Upper lobe of left lung (tissue), 4 donors: ENCODE data around the gene TCEAL8.

ENCODE experiments used
- POLR2AphosphoS5 ChIP-seq, 2 donors: sonication (generic); formaldehyde crosslinking; IDR thresholded peaks; one replicate each; pipeline ENCODE4 v1.5.1; 2017; ENCODE audit warnings: antibody characterized with exemption in 2 of 2
- TF ChIP-seq, protein P1 (sequence below), 6 experiments: fragments of 450-650 bp in 4 of 6; fragments of 200-600 bp in 2 of 6; sonication (generic) in 2 of 6; IDR thresholded peaks; one replicate each; pipeline ENCODE4 v1.5.1; 2016 to 2019; ENCODE audit warnings: antibody characterized with exemption in 6 of 6

DNA sequence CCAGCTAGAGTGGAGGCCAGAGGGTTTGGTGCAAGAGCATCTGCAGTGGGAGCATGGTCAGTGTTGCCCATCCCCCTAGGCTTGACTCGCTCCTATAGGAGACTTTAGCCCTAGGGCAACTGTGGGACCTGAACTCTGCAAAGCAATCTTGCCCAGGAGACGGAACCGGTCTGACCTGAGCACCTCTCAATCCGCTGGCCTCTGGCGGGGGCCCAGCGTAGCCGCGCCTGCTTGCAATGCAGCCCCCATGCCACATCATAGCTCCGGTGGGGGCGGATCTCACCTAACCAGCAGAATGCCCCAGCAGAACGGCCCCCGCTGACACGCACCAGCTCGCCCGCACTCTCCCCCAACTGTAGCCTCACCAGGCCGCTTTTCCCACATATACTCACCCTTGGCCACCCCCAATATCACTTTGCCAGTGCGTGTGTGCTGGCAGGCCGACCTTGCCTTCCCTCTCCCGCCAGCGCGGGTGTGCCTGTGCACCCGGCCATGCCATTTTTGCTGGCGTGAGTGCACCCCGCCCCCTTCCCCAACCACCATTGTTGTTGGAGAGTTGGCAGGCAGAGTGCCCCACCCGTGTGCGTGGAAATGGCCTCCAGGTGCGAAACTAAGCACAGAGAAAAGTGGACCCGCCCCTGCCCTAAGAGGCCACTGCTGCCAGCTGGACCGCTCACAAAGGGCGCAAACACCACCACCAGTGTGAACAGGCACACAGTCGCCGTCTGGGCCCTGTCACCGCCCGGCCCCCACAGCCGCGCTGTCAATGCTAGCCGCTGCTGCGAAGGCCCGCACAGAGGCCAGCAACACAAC, 34.2 kb downstream of the TCEAL8 start:
- TF ChIP-seq, protein P1, sequence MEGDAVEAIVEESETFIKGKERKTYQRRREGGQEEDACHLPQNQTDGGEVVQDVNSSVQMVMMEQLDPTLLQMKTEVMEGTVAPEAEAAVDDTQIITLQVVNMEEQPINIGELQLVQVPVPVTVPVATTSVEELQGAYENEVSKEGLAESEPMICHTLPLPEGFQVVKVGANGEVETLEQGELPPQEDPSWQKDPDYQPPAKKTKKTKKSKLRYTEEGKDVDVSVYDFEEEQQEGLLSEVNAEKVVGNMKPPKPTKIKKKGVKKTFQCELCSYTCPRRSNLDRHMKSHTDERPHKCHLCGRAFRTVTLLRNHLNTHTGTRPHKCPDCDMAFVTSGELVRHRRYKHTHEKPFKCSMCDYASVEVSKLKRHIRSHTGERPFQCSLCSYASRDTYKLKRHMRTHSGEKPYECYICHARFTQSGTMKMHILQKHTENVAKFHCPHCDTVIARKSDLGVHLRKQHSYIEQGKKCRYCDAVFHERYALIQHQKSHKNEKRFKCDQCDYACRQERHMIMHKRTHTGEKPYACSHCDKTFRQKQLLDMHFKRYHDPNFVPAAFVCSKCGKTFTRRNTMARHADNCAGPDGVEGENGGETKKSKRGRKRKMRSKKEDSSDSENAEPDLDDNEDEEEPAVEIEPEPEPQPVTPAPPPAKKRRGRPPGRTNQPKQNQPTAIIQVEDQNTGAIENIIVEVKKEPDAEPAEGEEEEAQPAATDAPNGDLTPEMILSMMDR (IDR thresholded peaks at IDR 0.05), result no peak
- TF ChIP-seq POLR2AphosphoS5 (IDR thresholded peaks at IDR 0.05), result no peak
